GM12864 (cell line): ENCODE data around the gene DZIP1L.

Experiments
- DNase-seq: peaks from one replicate; pipeline ENCODE4 v3.0.0-alpha.2; 2011; ENCODE audit warnings: low read depth
- H3K4me3 ChIP-seq: 2 replicates; pipeline ENCODE4 v1.5.1; 2011; ENCODE audit warnings: mild to moderate bottlenecking, low read depth, low read length, control low read depth
- CTCF ChIP-seq: IDR thresholded peaks from 2 replicates; pipeline ENCODE4 v1.5.1; 2011; ENCODE audit warnings: low read depth, mild to moderate bottlenecking, moderate library complexity, low read length, control low read depth, inconsistent platforms; ENCODE audit errors: missing control alignments

Gene DZIP1L

GRCh38 chr3:138140940-138141339 is 25.5 kb upstream of the DZIP1L start:
- no peak for TF ChIP-seq CTCF
- no peak for DNase-seq
- H3K4me3 ChIP-seq = no peak overlapping the region

- no peak for TF ChIP-seq CTCF
- no peak for DNase-seq
- H3K4me3 ChIP-seq = no peak overlapping the region
Measured at GRCh38 chr3:138139691-138140090, 24.3 kb upstream of the DZIP1L start.

GRCh38 chr3:138137861-138138260 is 22.5 kb upstream of the DZIP1L start:
- DNase-seq = no peak
- H3K4me3 ChIP-seq = no peak overlapping the region
- no peak for TF ChIP-seq CTCF

GRCh38 chr3:138136201-138136600 is 20.8 kb upstream of the DZIP1L start:
- no peak for TF ChIP-seq CTCF
- no peak for DNase-seq
- no peak overlapping the region for H3K4me3 ChIP-seq

GRCh38 chr3:138135833-138136194 is 20.4 kb upstream of the DZIP1L start:
- TF ChIP-seq CTCF = no peak
- H3K4me3 ChIP-seq = no peak overlapping the region
- no peak for DNase-seq

GRCh38 chr3:138135146-138135832 is 19.9 kb upstream of the DZIP1L start:
- no peak overlapping the region for H3K4me3 ChIP-seq
- DNase-seq = no peak
- TF ChIP-seq CTCF = no peak

GRCh38 chr3:138132239-138132638 is 16.8 kb upstream of the DZIP1L start, which contains the start of gene A4GNT:
Gene A4GNT, minus strand, starts transcription at chr3:138132390. Its CDS starts 1,134 bp downstream, at chr3:138131256.
- TF ChIP-seq CTCF = no peak
- H3K4me3 ChIP-seq = no peak within 1 kb of the TSS
- DNase-seq = no peak
